Right lobe of liver (tissue), 4 donors: Measurements from ENCODE around the gene SERINC2.

Experiments used
- CTCF ChIP-seq, 4 donors: fragments of 200-600 bp in 3 of 4; fragments of 450-650 bp in 1 of 4; IDR thresholded peaks; one replicate each; pipeline versions ENCODE4 v1.5.1 to v1.8.0; 2016 to 2022; ENCODE audit warnings: antibody characterized with exemption in 4 of 4, mild to moderate bottlenecking in 2 of 4
- POLR2A ChIP-seq: fragments of 450-650 bp; IDR thresholded peaks from one replicate; pipeline ENCODE4 v1.6.1; 2017; ENCODE audit warnings: antibody characterized with exemption, mild to moderate bottlenecking
- donor health status: DM: no; HTN: no; CAD: no.
- donor health status: DM: no; HTN: no; CAD: no.
- donor health status: DM: no; HTN: yes; CAD: no.

DNA sequence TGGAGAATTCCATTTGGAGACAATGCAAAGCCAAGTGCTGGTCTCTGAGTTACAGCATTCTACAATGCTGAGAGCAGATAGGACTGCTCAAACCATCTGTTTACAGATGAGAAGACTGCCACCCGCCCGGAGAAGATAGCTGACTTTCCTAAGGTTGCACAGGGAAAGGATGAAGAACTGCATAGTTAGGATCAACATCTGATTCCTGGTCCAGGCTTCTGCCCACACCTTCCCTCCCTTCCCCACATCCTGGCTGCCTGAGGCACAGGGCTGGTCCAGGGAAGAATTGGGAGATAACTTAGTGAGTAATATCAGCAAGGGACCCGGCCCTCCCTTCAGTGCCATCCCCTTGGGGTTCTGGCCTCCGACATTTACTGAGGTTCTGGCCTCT, 2.0 kb downstream of the SERINC2 start:
- TF ChIP-seq POLR2A (no peak), CTCF (IDR thresholded peaks at IDR 0.05) (no peak)
